CMK (cell line): ENCODE results near the gene GOLGA6A.

Source experiments
- DNase-seq: peaks from one replicate; pipeline ENCODE4 v3.0.0-alpha.2; 2010; ENCODE audit warnings: low read depth

The GOLGA6A gene

GRCh38 chr15:74036271-74037170 lies 45.8 kb downstream of the GOLGA6A start:
- DNase-seq, result no peak

GRCh38 chr15:74035121-74036017 lies 47.0 kb downstream of the GOLGA6A start:
- no peak for DNase-seq

GRCh38 chr15:74034206-74034755 lies 48.1 kb downstream of the GOLGA6A start:
- no peak for DNase-seq

GRCh38 chr15:74032606-74033561 lies 49.5 kb downstream of the GOLGA6A start:
- peak; percentile 76 for DNase-seq

- no peak for DNase-seq
Observed at GRCh38 chr15:74032046-74032445, 50.3 kb downstream of the GOLGA6A start.

- DNase-seq, result no peak
Observed at GRCh38 chr15:74028646-74029045, 53.7 kb downstream of the GOLGA6A start.

GRCh38 chr15:74027688-74028087 lies 54.7 kb downstream of the GOLGA6A start:
- DNase-seq, result no peak

- DNase-seq, result no peak
Observed at GRCh38 chr15:74025436-74025835, 56.9 kb downstream of the GOLGA6A start.

GRCh38 chr15:74024687-74025086 lies 57.7 kb downstream of the GOLGA6A start:
- DNase-seq, result no peak

- no peak for DNase-seq
Observed at GRCh38 chr15:74022706-74023470, 59.5 kb downstream of the GOLGA6A start.
